Stimulated activated CD8-positive, alpha-beta memory T cell treated with anti-CD3 and anti-CD28 coated beads, Interleukin-4, amount 100 ng/mL, for 48 hours (primary cell): ENCODE data around the gene OSTN.
"Not testable (repeated sequence)": the region's sequence is repeated elsewhere in the genome, so short reads cannot be mapped to it uniquely, and the experiment has no call there.

ENCODE experiments used
- DNase-seq: peaks from one replicate; pipeline ENCODE4 v3.0.0-alpha.2; 2020

The OSTN gene

GRCh38 chr3:191268737-191269136 lies 69.7 kb downstream of the OSTN start:
- no peak for DNase-seq

GRCh38 chr3:191269289-191270085 lies 70.4 kb downstream of the OSTN start:
- DNase-seq: no peak

GRCh38 chr3:191275244-191275643 lies 76.2 kb downstream of the OSTN start:
- not testable (repeated sequence) for DNase-seq

- DNase-seq: no peak
Measured at GRCh38 chr3:191275751-191276150, 76.7 kb downstream of the OSTN start.

- no peak for DNase-seq
Measured at GRCh38 chr3:191280111-191280510, 81.1 kb downstream of the OSTN start.

DNA sequence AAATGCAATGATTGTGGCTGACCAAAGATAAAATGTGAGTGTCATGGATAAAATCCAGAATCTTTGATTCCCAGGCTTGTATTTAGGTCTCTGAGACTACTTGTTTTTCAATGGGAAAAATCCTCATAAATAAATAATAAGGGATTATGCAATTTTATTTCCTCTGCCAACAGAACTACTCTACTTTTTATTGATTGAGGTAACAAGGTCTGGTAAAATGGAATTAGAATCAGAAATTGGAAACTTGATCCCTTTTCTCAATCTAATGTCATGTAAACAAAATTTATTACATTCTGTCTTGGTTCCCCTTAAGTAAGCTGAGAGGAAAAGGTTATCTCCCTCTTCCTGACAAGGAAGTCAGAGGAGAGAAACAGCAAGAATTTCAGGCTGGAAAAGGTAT lies 81.8 kb downstream of the OSTN start:
- DNase-seq: no peak

DNA sequence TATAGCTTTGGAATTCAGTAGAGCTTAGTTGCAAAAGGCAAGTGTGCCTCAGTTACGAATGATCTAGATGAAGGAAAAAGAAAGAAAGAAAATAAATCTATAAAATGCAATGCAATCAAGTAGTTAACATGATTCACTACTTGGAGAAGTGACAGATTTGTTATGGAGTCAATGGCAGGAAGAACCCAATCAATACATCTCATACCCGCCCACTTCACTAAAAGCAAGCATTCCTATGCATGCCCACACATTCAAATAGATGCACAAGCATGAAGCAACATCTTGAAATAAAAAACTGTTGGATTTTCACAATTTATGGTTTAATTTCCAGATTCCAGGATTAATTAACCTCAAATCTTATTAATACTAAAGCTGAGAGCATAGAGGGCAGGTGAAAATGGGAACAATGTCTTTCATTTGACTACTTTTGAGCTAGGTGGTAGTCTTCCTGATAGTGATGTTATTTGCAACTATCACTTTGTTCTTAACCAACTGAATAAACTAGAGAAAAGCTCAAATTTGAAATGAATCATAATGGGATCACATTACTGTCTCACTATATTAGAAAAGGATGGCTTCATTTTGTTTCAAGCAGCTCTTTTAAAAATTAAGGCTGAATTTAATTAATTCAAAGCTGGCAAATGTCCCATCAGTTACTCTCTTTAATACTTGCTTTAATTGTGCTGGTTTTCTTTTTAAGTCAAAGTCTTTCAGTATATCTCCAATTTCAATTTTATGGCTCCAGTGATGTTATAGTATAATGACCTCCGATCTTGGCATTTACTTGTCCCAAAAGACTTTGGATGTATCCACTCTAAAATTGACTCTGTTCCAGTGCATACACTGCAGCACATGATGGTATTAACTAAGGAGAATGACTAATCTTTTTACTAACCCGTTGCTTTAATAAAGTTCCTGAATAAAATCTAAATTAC lies 83.5 kb downstream of the OSTN start:
- DNase-seq: no peak

DNA sequence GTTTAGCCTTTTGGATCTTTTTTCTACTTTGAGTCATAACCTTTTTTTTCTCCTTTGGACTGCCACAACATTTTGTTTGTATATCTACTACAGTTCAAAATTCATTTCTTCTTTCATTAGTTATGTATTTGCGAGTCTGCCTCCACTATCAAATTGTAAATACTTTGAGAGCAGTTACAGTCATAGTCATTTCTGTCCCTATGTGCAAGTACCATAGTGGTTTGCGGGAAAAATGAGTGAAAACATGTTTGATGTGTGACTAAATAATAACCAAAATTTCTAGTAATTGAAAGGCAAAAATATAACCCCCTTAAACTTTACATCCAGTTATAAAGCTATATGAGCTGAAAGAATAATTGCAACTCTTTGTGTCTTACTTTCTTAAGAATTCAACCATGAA lies 84.4 kb downstream of the OSTN start:
- no peak for DNase-seq

DNA sequence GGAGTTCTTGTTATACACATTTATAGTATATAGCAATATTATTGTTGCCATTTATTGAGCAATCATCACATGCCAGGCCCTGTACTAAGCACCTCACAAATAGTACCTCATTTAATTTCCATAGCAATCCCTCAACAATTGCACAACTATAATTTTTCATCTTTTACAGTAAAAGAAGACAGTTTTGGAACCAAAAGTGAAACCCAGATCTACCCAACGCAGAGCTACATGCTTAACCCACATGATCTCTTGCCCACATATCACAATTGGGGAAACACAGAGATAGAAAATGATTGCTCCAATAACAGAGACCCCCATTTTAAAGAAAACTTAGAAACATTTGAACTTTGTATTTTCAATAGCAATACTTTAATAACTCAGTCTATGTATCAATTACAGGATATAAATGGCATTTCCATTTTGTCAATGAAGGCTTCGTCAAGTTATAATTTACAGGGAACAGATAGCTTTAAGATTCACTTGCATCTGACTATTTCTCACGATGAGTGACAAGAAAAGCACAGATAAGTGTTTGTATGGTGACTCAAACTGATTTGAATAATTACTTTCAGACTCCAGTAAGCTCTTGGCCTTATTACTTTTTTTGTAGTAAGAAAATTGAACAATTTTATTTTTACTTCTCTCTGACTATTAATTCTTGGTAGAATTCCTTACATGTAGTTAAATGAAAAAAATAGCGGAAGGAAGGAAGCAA lies 91.4 kb downstream of the OSTN start:
- no peak for DNase-seq

GRCh38 chr3:191292243-191293015 lies 93.4 kb downstream of the OSTN start:
- DNase-seq: no peak

- no peak for DNase-seq
Measured at GRCh38 chr3:191294291-191294690, 95.2 kb downstream of the OSTN start.

DNA sequence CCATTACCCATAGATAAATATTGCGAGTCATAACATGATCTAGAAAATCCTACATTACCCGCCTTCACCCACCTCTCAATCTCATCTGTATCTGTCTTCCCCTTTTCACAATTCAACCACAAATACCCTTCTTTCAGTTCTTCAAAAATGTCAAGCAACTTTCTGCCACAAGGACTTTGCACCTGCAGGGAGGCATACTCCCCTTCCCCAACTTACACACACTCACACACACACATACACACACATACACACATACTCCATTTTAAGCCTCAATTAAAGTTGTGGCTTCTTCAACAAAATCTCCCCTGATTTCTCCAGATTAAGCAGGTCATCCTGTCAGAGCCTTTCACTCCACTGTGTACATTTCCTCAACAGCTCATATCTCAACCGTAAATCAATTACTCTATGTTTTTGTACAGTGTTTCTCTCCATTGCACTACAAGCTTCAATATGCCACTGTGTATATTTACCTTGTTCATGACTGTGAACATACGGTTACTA lies 97.0 kb downstream of the OSTN start:
- no peak for DNase-seq

DNA sequence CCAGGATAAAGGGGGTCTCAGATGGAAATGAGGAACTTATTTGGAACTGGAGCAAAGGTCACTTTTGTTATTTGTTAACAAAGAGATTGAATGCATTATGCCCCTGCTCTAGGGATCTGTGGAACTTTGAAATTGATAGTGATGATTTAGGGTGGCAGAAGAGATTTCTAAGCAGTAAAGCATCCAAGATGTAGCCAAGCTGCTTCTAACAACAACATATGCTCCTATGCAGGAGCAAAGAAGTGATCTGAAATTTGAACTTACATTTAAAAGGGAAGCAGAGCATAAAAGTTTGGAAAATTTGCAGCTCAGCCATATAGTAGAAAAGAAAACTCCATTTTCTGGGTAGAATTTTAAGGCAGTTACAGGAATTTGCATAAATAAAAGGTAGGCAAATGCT lies 99.8 kb downstream of the OSTN start:
- no peak for DNase-seq

DNA sequence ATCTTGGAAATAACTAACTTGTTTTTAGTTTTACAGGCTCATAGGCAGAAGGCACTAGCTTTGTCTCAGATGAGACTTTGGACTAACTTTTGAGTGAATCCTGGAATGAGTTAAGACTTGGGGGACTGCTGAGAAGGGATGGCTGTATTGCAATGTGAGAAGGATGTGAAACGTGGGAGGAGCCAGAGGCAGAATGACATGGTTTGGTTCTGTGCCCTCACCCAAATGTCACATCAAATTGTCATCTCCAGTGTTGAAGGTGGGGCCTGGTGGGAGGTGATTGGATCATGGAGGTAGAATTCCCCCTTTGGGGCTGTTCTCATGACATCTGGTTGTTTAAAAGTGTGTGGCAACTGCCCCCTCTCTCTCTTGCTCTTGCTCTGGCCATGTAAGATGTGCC lies 101.4 kb downstream of the OSTN start:
- DNase-seq: no peak

DNA sequence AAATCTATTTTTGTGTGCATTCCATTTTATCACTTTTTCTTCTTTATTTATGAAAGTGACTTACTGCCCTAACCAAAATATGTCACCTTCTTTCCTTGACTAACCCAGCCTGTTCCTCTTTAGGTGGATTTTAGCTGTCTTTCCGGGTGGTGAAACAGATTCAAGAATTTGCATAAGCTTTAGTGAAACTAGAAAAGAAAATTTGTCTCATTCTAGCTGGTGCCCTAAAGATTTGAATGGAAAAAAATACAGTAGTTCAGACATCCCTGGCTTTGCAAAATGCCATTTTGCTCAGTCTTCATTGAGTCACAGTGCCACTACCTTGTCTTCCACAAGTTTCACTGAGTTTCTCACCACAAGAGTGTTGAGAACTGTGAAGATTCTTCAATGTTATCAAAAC lies 102.0 kb downstream of the OSTN start:
- DNase-seq: no peak

DNA sequence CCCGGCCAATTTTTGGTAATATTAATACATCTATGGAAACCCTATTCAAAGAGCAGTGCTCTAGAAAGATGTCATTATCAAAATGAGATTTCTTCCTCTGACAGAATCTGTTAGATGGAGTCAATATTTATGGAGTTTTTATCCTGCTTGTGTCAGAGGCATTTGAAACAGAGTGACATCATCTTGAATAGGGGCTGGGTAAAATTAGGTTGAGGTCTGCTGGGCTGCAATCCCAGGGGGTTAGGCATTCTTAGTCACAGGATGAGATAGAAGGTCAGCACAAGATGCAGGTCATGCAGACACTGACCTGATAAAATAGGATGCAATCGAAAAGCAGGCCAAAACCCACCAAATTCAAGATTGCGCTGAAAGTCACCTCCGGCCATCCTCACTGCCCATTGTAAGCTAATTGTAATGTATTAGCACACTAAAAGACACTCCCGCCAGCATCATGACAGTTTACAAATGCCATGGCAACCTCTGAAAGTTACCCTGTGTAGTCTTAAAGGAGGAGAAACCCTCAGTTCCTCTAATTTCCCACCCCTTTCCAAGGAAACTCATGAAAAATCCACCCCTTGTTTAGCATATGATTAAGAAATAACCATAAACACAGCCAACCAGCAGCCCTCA lies 102.9 kb downstream of the OSTN start:
- no peak for DNase-seq

DNA sequence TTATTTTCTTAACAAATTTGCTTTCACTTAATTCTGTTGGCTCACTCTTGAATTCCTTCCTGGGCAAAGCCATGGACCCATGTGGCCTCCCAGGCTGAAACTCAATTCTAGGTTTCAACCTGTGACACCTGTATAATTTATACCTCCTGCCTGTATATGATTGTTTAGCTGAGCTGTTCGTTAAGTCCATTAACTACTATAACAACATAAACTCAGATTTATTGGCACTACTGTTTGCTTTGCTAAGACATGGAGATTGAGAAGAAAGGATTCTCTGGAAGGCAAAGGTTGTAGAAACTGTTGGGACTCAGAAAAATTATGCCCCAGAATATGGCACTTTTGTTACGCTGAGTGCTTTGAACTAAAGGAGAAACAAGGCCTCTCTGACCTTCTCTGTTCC lies 103.4 kb downstream of the OSTN start:
- DNase-seq: no peak

- no peak for DNase-seq
Measured at GRCh38 chr3:191303596-191303995, 104.6 kb downstream of the OSTN start.

DNA sequence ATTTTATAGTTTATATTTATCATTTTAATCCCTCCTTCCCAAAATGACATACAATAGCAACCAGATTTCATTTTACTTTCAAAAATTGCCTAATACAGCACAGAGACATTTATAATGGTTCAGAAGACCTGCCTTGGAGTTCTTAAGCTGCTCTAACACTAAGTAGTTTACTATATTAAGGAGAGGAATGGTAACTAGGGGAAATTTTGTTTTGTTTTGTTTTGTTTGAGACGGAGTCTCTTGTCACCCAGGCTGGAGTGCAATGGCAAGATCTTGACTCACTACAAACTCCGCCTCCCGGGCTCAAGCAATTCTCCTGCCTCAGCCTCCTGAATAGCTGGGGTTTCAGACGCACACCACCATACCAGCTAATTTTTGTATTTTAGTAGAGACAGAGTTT lies 107.4 kb downstream of the OSTN start:
- DNase-seq: no peak

DNA sequence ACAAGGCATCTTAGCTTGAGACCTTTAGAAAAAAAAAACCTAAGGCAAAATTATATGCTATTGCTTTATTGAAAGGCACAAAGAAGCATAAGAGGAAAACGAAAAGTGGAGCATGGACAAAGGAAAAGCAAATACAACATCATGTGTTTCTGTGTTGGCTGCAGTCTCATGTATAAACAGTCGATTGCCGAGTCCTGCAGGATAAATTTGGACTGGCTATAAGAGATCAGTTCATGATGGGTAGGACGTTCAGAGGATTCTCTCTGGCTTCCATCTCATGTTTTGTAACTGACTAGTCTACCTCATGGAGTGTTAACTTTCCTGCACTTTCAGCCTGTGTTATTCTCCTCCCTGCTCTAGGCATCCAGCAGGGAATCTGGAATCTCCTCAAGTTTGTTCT lies 108.3 kb downstream of the OSTN start:
- no peak for DNase-seq

- no peak for DNase-seq
Measured at GRCh38 chr3:191313296-191313695, 114.3 kb downstream of the OSTN start.
